Activated CD4-positive, alpha-beta T cell treated with anti-CD3 and anti-CD28 coated beads for 48 hours (primary cell): ENCODE results near the gene CHST8.

Experiments
- DNase-seq: peaks from one replicate; pipeline ENCODE4 v3.0.0-alpha.2; 2020

CHST8 gene

DNA sequence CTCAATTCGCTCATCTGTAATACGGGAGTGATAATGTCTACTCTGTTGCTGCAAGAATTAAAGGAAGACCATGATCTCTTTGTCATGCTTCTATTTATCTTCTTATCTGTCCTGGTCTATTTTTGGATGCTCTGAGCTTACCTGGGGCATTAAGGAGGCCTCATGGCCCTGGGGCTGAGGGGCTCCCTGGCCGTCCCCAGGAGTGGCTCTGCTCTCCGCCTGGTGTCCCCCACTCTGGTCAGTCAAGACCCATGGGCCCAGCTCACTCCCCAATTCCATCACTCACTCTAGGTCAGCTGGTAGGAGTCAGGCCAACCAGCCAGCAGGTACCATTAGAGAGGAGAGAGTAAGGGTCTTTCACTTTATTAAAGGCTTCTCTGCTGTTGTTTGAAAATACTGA lies 1.1 kb upstream of the CHST8 start:
- no peak for DNase-seq

DNA sequence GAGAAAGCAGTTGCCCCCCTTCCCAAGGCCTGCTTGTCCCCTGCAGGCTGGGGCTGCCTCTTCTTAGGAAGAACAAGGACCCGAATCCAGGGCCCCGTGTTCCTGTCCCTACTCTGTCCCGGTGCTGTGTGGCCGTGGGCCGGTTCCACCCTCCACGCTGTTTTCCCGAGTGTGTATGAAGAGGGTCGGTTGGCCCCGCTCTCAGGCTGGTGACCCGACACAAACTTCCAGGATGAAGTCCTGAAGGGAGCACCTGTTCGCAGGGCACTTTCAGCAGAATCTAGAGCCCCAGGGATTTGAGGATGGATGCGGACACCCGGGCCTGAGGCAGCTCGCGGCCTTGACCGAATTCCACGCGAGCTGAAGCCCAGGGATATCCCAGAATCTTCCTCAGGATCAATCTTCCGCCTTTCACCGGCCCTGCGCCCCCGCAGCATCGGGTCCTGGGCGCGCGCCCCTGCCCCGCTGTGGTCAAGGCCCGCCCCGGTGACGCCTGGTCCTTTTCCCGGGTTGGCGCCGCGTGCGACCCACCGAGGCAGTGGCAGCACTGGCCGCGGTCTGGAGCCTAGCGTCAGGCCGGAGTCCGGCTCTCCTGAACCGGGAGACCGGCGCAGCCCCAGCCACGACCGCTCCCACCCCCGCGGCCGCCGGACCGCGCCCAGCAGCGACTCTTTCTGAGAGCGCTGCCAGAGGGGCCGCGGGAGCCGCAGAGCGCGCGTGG lies 528 bp upstream of the CHST8 start:
- DNase-seq: no peak

DNA sequence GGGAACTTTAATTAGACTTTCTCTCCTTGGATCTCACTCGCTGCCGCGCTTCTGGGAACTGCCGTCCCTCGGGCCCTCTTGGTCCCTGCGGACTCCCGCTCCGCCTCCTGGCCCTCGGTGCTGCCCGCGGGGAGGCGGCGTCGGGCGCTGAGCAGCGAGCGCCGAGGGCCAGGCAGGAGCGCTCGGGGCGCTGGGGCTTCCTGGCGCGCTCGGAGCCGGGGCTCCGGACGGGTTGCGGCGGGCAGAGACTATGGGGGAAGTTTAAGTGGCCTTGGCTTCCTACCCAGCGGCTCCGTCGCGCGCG lies 704 bp downstream of the CHST8 start:
- no peak for DNase-seq

DNA sequence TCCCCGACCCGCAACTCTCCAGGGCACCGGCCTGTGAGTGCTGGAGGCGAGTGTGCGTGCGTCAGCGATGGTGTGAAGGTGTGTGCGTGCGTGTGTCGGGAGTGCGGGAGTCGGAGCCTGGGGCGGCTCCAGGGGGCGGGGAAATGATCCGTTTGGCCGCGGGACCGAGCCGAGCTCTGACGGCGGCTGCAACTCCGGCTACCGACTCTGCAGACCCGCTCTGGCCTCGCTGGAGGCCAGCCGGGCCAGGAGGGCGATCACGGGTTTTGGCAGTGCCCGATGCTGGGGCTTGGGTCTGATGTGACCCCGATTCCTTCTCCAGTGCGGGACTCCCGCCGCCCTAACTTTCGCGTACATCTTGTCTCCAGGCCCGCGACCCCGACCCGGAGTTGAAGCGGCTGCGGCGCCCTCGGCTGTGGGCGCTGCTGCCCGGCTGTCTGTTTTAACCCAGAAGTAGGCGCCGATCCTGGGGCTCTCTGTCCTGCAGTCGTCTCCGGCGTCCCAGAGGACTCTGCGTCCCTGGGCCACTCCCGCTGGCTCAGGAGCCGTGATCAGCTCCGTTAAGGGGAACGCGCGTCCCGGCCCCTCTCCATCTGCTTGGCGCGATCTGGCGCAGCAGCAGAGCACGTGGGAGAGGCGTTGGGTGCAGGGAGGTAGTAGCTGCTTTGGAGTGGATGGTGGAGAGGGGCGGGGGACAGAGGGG lies 1.2 kb downstream of the CHST8 start:
- no peak for DNase-seq

DNA sequence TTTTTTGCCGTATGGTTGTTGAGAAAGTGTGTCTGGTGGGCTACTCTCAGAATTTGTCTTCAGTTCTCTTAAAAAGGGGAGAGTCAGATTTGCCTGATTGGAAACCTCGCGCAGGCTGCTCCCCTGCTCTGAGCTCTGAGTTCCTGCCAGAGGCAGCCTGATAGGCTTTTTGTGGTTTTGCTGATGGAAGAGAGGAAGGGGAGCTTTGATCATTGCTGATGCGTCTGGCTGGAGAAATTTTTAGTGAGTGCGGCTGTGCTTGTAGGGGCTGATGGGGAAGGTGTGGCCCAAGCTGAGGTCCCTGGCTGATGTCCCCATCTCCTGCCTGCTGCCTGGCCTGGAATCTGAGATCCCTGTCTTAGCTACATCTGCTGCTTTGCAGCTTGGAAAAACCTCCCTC lies 2.8 kb downstream of the CHST8 start:
- no peak for DNase-seq

DNA sequence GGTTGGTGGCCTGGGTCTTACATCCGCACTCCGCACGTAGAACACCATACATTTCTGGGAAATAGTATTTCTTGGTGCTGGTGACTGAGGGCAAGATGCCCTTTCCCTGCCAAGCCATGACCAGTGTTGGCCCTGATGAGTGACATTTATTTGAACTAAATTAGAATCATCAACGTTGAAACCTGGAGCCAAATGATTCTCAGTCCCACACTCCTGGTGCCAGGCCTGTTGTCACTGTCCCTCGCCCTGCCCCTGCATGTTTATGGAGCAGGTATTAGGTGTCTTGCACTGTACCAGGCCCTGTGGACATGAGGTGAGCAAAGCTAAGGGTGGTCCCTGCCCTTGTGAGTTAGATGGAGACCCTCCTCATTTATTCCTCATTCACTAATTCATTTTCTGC lies 5.8 kb downstream of the CHST8 start:
- DNase-seq: no peak

DNA sequence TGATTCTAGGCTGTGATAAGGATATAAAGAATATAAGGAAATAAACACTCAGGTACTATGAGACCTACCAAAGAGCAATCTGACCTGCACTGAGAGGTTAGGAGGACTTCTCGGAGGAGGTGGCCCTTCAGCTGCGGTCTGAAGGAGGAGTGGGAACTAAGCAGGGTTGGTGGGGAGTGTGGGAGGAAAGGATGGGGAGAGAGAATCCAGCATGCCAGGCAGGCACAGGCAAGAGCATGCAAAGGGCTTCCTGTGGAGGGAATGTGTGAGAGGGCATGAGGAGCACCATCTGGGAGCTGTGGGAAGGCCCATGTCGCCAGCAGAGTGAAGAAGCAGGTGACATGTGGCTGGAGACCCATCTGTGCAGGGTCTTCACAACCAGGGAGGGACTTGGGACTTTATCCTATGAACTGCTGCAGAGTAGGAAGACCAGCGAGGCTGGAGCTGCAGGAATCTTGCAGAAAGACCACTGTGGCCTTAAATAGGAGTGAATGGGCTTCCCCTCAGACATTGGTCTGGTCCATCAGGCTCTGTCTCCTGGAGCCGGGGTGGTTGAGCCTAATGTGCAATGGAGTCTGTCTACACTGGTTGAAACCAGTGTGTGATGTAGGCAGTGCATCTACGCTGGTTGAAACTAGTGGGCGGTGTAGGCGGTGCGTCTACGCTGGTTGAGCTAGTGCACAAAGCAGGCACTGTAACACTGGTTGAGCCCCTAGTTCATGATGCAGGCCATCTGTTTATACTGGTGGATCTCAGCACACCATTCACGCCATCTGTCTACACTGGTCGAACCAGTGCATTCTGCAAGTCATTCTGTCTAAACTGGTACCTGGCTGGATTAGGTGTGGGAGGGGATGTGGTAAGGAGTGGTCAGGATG lies 6.4 kb downstream of the CHST8 start:
- no peak for DNase-seq

DNA sequence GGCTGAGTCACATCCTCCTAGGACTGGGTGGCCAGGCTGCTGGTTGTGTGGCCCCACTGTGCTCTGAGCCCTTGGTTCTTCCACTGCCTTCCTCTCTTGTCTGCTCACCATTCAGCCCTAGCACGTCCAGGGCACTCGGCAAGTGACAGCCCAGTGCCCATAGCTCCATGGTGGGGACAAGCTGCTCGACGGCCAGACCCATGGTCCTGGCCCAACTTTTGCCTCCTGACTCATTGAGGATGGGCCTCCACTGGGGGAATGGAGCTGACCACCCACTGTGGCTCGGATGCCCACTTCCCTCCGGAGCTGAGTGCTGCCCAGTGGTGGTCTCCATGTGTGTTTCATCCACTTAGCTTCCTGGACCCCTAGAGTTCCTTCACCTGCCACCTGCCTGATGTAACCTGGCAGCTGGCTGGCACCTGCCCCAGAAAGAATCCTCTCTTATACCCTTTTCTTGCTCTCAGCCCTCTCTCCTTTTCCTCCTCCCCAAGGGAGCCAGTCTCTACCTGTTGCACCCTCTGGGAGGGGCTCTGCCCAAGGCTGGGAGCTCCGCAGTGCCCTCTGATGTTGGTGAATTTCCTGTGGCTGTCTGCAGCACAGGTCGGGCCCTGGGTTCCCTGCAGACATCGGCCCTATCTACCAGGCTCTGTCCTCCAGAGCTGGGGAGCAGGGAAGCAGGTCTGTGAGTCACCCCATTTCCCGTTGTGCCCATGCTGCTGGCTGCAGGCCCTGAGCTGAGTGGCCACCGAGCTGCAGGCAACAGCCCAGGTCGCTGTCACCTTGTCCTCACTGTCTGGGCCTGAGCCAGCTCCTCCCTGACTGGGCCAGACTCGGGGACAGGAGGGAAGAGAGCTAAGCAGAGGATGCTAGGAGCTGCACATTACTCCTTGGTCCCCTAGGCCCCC lies 7.4 kb downstream of the CHST8 start:
- no peak for DNase-seq

DNA sequence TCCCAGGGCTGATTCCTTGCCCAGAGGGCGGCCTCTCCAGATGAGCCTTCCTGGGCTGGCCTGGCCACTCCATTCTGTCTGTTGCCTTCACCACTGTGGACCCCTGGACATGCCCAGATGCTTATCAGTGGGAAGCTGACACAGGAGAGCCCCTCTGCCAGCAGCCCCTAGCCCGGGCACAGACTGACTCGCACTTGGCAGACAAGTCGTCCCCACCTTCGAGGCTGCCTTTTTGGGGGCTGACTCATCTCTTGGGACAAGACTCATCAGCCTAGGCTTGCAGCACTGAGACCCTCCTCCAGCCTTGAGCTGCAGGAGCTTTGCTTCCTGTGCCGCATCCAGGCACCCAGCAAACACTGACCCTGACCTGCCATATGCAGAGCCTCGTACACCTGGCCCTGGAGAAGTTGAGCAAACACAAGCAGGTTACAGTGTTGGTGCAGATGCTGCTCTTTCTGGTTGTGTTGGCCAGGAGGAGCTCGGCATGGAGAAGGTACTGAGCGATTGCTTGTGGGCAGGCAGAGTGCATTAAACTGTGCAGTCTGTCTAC lies 8.1 kb downstream of the CHST8 start:
- DNase-seq: no peak

DNA sequence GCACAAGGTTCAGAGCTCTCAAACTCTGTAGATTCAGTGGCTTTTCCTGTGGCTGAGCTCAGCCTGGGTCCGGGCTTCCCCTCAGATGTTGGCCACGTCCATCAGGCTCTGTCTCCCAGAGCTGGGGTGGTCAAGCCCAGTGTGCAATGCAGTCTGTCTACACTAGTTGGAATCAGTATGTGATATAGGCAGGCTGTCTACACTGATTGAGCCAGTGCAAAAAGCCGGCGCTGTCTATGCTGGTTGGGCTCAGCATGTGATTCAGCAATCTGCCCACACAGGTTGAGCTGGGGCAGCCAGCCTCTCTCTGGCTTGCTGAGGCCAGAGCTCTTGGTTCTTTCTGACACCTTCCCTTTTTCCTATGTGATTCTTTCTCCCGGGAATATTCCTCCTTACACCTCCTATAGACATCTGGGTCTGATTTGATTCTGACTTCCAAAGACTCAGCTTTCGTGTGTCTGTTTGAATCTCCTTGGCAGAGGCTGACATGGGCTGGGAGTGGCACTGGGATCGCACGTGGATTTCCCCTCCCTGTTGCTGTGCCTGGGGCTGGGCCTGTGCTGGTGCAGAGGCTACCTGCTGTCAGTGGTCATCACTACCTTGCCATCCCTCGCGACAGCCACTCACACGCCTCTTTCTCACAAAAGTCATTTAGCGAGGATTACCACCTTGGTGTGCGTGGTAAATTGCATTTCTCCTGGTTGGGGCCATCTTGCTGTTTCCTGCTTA lies 9.3 kb downstream of the CHST8 start:
- DNase-seq: no peak

DNA sequence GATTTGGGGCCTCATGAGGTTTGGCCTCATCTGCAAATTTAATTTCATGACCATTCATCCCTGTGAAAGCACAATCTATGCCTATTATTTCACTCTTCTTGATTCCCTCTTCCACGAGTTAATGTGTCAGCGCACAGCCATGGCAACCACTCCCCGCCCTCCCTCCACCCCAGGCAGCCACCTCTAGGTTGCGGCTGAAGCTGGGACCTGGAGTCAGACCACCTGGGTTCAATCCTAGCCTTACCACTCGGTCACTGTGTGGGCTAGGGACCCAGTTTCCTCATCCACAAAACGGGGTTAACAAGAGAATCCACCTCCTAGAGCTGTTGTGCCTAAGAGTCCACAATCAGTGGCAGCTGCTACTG lies 9.8 kb downstream of the CHST8 start:
- DNase-seq: no peak

DNA sequence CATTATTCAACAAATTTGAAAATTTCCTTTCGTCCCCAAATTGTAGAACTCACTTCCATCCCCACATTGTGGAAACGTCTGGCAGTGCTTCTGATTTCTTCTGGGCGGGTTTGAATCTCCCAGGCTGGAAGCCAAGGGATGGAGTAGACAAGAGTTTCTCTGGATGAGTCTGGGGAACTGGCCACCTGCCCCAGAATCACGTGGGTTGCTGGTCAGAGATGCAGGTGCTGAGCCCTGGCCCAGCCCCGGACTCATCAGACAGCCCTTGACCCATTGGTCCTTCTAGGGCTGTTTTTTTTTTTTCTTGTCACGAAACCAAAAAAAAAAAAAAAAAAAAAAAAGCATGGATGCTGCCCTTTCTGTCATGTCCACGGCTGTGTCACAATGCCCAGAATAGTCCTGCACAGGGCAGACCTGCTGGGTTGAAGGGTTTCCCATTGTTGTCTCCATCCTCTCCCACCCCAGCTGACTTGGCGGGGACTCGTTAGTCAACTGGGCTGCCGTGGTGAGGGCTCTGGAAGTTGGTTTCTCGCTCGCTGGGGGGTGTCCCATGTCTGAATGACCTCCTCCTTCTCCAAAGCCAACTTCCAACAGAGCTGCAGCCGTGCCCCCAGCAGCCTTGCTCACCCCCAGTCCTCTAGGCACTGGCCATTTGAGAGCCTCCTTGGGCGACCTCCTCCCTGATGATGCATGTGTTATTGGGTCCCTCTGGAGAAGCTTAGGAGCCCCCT lies 12.8 kb downstream of the CHST8 start:
- DNase-seq: no peak

DNA sequence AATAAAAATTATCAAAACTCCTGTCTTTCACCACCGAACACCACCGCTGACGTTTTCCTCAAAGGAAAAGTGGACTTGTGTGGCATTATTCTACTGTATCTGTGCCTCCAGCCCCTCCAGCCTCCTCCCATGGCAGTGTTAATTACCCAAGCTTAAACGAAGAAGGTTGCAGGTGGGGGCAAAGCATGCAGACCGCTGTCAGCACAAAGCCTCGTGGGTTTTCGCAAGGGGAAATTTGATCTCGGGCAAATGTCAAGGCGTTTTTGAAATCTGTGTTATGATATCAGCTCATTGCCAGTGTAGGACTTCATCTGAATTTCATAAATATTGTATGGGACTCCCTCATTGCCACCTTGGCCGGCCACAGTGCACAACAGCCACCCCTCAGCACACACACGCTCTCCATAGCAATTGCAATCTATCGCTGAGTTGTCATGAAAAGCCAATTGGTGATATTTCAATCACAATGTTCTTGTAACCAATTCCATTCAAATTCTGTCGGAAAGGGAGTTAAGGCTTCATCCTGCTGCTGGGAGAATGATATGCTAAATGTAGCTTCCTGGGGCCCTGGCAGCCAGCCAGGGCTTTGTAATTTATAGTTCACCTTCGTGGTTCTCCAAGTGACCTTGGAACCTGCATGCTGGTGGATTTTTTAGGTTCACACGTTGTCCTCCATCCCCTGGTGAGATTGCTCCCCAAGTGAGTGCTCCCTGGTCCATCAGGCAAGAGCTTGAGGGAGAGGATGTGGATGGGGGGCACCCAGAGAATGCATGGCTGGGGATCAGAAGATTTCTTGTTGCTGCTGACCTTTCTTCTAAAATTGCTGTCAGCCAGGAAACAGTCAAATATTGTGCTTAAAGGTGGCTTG lies 16.6 kb downstream of the CHST8 start:
- no peak for DNase-seq

DNA sequence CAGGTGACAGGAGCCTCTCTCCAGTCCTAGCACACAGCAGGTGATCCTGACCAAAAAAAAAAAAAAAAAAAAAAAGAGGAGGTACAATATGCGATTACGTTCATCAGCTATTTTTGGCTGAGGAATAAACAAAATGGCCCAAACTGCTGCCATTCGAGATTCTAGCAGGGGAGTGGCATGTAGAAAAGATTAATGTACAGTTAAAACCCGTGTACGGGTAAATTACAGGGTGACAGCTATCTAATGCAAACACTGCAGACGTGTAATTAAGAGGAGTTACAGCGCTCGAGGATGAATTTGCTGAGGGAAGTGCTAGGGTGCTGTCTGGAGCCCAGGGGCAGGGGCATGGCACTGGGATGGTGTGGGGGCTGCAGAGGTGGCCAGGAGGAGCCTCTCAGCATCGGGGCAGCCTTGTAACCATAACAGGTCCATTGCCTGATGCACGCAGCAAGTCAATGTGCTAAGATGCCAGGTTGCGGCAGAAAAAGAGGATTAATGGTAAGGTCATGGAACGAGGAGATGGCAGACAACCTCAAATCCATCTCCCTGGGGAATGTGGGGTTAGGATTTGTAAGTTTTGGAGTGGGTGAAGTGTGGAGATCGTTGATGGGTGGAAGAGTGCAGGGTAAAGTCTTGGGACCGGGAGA lies 17.4 kb downstream of the CHST8 start:
- DNase-seq: no peak

DNA sequence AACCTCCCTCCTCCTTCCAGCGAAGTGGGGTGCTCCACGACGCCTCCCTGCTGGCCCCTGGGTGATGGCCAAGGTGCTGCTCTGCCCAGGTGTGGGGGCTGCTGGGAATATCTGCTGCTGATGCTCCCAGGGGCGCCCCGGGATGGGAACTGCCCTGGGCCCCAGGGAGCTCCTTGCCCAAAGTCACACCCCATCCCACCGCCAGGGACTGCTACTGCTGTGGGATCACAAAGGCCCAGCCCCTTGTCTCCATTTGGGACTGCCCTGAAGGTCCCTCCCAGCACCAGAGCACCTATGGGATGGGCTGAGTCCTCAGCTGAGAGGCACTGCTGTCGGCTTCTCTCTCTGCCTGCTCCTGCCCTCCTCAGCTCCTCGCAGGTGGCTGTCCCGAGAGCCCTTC lies 19.0 kb downstream of the CHST8 start:
- no peak for DNase-seq

DNA sequence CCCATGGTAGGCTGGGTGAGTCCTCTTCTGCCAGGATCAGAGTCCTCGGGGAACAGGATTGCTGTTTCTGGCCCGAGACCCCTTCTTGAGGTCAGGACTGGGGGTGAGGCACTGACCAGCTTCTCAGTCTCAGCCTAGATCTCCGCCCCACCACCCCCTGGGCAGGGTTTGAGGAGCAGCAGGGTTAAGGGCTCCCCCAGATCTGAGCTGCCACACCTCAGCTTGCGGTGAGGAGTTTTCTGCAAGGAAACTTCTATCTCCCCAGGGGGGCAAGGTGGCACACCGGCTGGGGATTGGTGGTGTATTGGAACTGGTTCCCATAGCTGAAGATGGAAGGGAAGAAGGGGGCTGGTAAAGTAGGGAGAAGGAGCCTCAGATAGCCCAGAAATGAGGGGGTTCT lies 19.5 kb downstream of the CHST8 start:
- DNase-seq: no peak

DNA sequence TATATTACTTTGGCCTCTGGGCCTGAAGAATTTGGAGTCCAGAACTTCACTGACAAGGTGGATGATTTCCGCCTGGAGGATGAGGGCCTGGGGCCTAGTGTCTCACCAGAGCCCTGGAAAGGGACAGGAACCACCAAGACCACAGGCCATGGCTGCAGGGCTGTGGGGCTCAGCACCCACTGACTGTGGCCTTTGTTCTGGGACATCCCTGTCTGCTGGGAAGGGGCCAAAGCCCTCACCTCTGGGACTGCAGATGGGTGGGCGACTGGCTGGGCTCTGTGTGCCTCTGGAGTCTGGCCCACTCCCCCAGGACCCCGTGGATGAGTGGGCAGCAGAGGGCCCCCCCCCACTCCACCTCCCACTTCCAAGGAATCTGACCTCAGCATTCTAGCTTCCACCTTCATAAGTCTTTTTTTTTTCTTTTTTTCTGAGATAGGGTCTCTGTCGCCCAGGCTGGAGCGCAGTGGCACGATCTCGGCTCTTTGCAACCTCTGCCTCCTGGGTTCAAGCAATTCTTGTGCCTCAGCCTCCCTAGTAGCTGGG lies 20.3 kb downstream of the CHST8 start:
- no peak for DNase-seq

DNA sequence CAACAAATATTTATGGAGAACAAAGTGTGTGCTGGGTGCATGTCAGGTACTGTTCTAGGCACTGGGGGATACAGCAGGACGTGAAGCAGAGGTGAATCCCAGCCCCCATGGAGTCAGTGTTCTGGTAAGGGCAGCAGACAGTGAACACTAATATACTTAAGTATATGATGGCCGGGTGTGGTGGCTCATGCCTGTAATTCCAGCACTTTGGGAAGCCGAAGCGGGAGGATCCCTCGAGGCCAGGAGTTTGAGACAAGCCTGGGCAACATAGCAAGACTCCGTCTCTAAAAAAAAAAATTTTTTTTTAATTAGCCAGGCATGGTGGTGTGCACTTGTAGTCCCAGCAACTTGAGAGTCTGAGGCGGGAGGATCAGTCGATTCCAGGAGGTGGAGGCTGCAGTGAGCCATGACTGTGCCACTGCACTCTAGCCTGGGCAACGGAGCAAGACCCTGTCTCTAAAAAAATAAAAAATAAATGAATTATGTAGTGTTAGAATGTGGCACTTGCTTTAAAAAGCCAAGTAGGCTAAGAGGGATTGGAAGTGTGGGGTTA lies 22.6 kb downstream of the CHST8 start:
- DNase-seq: no peak

DNA sequence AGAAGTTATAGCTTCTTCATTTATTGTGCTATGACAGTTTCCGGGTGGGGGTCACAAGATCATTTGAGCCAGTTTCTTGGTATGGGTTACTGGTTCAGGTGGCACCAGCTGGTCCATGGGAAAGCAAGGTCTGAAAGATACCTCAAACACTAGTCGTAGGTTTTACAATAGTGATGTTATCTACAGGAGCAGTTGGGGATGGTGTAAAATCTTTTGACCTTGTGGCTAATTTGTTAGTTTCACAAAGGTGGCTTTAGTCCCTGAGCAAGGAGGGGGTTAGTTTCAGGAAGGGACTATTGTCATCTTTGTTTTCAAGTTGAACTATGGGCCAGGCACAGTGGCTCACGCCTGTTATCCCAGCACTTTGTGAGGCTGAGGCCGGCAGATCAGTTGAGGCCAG lies 24.6 kb downstream of the CHST8 start:
- DNase-seq: no peak
